ENCODE results near the gene PHPT1.
A peak's percentile ranks its signal among the peaks of the same experiment; 100 is the strongest.

The PHPT1 gene

DNA sequence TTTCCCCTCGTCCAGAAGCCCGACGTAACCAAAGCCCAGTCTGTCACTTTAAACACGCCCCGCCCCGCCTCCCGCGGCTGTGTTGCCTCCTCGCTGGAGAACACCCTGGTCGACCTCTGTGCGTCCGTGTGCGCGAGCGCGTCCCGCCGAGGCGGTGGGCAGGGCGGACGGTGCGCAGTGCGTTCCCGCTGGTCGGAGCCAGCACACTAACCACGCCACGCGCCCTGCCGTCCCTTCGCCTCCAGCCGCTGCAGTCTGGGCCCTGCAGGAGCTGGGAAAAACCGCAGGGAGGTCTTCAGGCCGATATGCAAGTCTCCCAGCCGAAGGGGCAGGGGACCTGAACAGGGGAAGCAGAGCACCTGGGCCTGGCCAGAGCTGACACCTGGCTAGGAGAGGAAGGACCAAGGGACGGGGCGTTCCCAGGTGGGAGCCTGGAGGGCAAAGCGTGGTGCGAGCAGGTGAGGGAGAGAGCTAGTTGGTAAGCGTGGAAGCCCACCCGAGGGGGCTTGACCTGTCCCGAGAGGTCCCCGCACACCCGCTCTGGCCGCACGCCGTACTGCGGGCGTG, 1.3 kb upstream of the PHPT1 start:
- peak in 1 of 2 donors; percentile 44 for DNase-seq (ENCODE audit: low read depth in 2 of 2)

DNA sequence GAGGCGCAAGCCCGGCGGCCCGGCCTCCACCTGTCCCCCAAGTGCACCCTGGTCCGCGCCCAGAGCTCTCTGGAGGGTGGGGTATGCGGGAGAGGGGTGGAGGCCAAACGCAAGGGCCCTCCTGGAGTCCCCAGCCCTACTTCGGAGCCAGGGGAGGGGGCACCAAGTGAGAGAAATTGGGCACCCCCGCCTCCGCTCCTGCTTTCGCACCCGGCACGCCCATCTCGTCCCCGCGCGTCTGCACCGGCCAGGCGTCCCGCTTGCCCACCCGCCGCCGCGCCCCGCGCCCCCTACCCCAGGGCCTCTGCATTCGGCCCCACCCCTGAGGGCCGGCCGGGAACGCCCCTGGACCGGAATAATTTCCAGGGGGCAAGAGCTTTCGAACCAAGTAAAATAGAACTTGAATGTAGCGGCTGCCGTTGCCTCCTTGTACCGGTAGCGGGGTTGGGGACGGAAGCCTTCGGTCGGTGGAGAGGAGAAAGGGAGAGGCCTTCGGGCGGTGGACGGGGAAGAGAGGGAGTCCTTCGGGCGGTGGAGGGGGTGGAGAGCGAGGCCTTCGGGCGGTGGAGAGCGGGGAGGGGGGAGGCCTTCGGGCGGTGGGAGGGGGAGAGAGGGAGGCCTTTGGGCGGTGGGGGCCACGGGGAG, 694 bp upstream of the PHPT1 start:
- DNase-seq (ENCODE audit: low read depth in 2 of 2), result no peak

GRCh38 chr9:136849960-136850865, 1.0 kb downstream of the PHPT1 start:
- no peak for DNase-seq (ENCODE audit: low read depth in 2 of 2)

- DNase-seq (ENCODE audit: low read depth in 2 of 2), result no peak
Measured at GRCh38 chr9:136850866-136851775, 1.9 kb downstream of the PHPT1 start.

DNA sequence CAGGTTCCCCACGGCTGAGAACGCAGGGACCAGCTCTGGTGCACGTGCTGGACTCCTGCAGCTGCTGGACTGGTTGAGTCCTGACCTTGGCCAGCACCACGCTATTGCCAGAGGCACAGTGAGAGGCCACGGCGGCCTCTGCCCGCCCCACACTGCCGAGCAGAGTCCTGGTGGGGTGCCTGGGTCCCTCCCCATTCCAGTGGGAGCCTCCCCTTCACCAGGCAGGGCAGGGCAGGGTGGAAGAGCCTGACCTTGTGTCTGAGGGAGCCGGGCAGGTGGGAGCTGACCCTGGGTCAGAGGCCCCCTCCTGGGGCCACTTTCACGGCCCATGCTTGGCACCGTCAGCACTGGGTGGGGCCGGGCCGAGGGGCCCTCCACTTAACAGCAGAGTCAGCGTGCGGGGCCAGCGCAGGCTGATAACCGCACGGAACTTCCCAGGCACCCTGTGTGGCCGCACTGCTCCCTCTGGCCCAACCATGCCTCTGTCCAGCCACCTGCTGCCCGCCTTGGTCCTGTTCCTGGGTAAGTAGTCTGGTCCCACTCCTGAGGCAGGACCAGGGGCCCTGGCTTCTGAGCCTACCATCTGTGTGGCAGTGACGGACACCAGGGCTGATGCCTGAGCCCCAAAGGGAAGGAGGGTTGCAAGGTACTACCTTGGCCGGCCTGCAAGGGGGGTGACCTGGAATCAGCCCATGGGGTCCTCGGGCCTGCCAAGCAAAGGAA, 2.9 kb downstream of the PHPT1 start, which contains the start of gene MAMDC4:
TSS of gene MAMDC4 (plus strand) at position 406 of the 723 bp plus-strand sequence. CDS start at position 477, 71 bp downstream.
- no peak for DNase-seq (ENCODE audit: low read depth in 2 of 2)

DNA sequence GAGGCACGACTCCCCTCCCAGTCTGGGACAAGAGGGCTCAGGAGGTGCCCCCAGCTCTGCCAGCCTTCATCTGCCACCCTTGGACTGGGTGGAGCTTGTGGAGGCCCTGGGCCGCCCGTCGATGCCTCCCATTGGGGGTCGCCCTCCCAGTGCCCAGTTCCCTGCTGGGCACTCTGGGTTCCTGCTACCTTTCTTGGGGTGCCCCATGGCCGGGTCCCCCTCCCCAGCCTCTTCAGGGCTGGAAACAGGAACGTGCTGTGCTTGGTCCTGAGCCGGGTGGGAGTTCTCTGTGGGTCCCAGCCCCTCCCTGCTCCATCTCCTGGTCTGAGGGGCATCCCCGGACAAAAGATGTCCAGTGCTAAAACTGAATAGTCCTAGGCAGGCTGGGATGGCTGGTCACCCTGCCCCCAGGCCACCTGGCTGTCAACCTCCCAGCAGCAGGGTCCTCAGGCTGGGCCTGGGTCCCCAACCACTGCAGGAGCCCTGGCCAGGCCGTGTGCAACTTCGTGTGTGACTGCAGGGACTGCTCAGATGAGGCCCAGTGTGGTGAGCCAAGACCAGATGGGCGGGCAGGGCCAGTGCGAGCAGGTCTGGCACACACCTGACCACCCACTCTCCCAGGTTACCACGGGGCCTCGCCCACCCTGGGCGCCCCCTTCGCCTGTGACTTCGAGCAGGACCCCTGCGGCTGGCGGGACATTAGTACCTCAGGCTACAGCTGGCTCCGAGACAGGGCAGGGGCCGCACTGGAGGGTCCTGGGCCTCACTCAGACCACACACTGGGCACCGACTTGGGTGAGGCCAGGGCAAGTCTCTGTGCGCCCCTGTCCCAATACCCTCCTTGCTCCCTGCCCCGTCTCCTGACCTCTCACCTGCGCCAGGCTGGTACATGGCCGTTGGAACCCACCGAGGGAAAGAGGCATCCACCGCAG, 3.7 kb downstream of the PHPT1 start:
- DNase-seq (ENCODE audit: low read depth in 2 of 2), result no peak

GRCh38 chr9:136853596-136854112, 4.4 kb downstream of the PHPT1 start:
- DNase-seq (ENCODE audit: low read depth in 2 of 2), result no peak

GRCh38 chr9:136854113-136854841, 5.1 kb downstream of the PHPT1 start:
- no peak for DNase-seq (ENCODE audit: low read depth in 2 of 2)

GRCh38 chr9:136854842-136855460, 5.7 kb downstream of the PHPT1 start:
- no peak for DNase-seq (ENCODE audit: low read depth in 2 of 2)

GRCh38 chr9:136855461-136856078, 6.4 kb downstream of the PHPT1 start:
- DNase-seq (ENCODE audit: low read depth in 2 of 2), result no peak

DNA sequence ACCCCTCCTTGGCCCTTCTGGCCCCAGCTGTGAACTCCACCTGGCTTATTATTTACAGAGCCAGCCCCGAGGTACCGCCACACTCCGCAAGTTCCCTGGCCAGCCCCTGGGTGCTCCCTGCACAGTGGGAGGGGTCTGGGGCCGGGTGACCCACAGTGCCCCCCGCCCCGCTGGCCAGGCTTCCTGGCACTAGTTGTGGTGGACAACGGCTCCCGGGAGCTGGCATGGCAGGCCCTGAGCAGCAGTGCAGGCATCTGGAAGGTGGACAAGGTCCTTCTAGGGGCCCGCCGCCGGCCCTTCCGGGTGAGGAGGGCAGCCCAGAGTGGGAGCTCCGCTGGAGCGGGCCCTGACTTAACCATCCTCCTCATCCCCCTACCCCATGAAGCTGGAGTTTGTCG, 6.9 kb downstream of the PHPT1 start:
- DNase-seq (ENCODE audit: low read depth in 2 of 2), result no peak

DNA sequence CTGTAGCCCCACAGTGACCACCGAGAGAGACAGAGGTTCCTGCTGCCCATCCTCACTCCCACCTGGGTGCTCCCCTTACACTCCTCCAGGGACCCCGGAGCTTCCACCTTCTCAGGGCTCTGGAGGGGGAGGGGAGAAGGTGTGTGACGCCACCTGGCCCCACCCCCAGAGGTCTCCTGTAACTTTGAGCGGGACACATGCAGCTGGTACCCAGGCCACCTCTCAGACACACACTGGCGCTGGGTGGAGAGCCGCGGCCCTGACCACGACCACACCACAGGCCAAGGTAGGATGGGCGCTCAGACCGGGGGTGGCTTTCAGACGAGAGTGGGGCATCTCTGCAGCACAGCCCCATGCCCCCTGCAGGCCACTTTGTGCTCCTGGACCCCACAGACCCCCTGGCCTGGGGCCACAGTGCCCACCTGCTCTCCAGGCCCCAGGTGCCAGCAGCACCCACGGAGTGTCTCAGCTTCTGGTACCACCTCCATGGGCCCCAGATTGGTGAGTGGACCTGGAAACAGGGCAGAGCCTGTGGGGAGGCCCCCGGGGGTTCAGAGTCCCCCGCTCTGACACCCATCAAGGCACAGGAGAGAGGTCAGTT, 7.4 kb downstream of the PHPT1 start:
- no peak for DNase-seq (ENCODE audit: low read depth in 2 of 2)

GRCh38 chr9:136857166-136857565, 8.0 kb downstream of the PHPT1 start:
- DNase-seq (ENCODE audit: low read depth in 2 of 2), result no peak

- DNase-seq (ENCODE audit: low read depth in 2 of 2), result no peak
Measured at GRCh38 chr9:136857581-136858412, 8.6 kb downstream of the PHPT1 start.

DNA sequence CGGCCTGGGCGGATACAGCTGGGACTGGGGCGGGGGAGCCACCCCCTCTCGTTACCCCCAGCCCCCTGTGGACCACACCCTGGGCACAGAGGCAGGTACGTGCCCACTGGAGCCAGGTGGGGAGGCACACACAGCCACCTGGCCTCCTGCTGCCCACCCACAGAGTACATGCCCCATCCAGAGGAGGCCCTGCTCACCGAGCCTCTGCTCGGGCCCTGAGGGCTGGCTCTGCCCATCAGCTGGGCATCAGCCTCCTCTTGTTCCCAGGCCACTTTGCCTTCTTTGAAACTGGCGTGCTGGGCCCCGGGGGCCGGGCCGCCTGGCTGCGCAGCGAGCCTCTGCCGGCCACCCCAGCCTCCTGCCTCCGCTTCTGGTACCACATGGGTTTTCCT, 9.2 kb downstream of the PHPT1 start:
- no peak for DNase-seq (ENCODE audit: low read depth in 2 of 2)

GRCh38 chr9:136858844-136859757, 9.9 kb downstream of the PHPT1 start:
- DNase-seq (ENCODE audit: low read depth in 2 of 2), result no peak

All from stimulated activated CD8-positive, alpha-beta memory T cell treated with anti-CD3 and anti-CD28 coated beads, Interleukin-7, amount 100 ng/mL, for 1 hour (primary cell).